H1 (cell line): ENCODE measurements around the gene SLC20A1. TPM values are rescaled to one million over a fixed set of nuclear protein-coding genes. Genes with fewer than 3 reads are reported as not detected.
"Not testable (repeated sequence)": the region's sequence is repeated elsewhere in the genome, so short reads cannot be mapped to it uniquely, and the experiment has no call there.

Source experiments
- CTCF ChIA-PET: fragments of 300-600 bp; sonication (Branson Sonifier 250); formaldehyde crosslinking; loops from one replicate; lab custom pipeline; 2021; ENCODE audit not compliant: partially characterized antibody; lab: Charles Lee
- POLR2A ChIA-PET: fragments of 300-600 bp; sonication (Branson Sonifier 250); formaldehyde crosslinking; loops from one replicate; lab custom pipeline; 2021; ENCODE audit warnings: inconsistent platforms; ENCODE audit not compliant: partially characterized antibody; lab: Charles Lee
- DNase-seq, 2 experiments: peaks; one replicate each; pipeline versions ENCODE4 v3.0.0 to v3.0.0-alpha.2; 2010 to 2022; ENCODE audit warnings: low spot score in 2 of 2, low read depth in 1 of 2, mixed read lengths in 1 of 2
- FAIRE-seq: peaks from 2 replicates; lab custom pipeline; 2011; peaks lifted over from hg19 to GRCh38; lab: Jason Lieb, UNC
- H2AFZ ChIP-seq: 2 replicates; pipeline ENCODE4 v1.8.1; 2012; ENCODE audit warnings: low read length, inconsistent platforms
- H2AK5ac ChIP-seq: 2 replicates; pipeline ENCODE4 v1.6.1; 2013; ENCODE audit warnings: low read depth, low read length
- H2BK120ac ChIP-seq: replicated peaks from 2 replicates; pipeline ENCODE3; 2013; ENCODE audit warnings: low read depth, low read length, inconsistent platforms
- H2BK12ac ChIP-seq: 2 replicates; pipeline ENCODE4 v1.6.1; 2013; ENCODE audit warnings: low read depth, low read length
- H2BK15ac ChIP-seq: 2 replicates; pipeline ENCODE4 v1.6.1; 2013; ENCODE audit warnings: low read length
- H2BK20ac ChIP-seq: 2 replicates; pipeline ENCODE4 v1.6.1; 2013; ENCODE audit warnings: low read length
- H2BK5ac ChIP-seq: 2 replicates; pipeline ENCODE4 v1.6.1; 2013; ENCODE audit warnings: low read depth, low read length
- H3K14ac ChIP-seq: 2 replicates; pipeline ENCODE4 v1.6.1; 2013; ENCODE audit warnings: inconsistent platforms; ENCODE audit not compliant: insufficient read length
- H3K18ac ChIP-seq: 2 replicates; pipeline ENCODE4 v1.6.1; 2013; ENCODE audit warnings: low read length; ENCODE audit errors: extremely low read depth
- H3K23ac ChIP-seq: 2 replicates; pipeline ENCODE4 v1.6.1; 2013; ENCODE audit warnings: inconsistent platforms; ENCODE audit not compliant: insufficient read length
- H3K23me2 ChIP-seq: 2 replicates; pipeline ENCODE4 v1.6.1; 2013; ENCODE audit warnings: low read depth, low read length
- H3K27ac ChIP-seq: 2 replicates; pipeline ENCODE4 v1.6.1; 2011; ENCODE audit warnings: low read depth, low read length, inconsistent platforms
- H3K27me3 ChIP-seq, 4 experiments: replicated peaks in 1 of 4; 1 replicate in 1 of 4; 2 replicates in 3 of 4; pipeline versions ENCODE4 v1.6.1 to v1.8.1; 2011 to 2013; ENCODE audit warnings: low read length in 3 of 4, mild to moderate bottlenecking in 3 of 4, inconsistent platforms in 2 of 4, mixed read lengths in 2 of 4, moderate library complexity in 1 of 4; ENCODE audit not compliant: control insufficient read depth in 3 of 4, insufficient read depth in 3 of 4; ENCODE audit errors: extremely low read depth in 1 of 4
- H3K36me3 ChIP-seq, 4 experiments: 2 replicates each; pipeline versions ENCODE4 v1.6.1 to v1.8.1; 2011 to 2013; ENCODE audit warnings: mild to moderate bottlenecking in 4 of 4, low read length in 3 of 4, moderate library complexity in 2 of 4, control low read depth in 1 of 4, inconsistent platforms in 1 of 4; ENCODE audit not compliant: insufficient read depth in 4 of 4, control insufficient read depth in 2 of 4
- H3K4ac ChIP-seq: replicated peaks from 2 replicates; pipeline ENCODE3; 2013; ENCODE audit warnings: low read length, low read depth, mixed read lengths, inconsistent platforms; ENCODE audit not compliant: insufficient read length
- H3K4me1 ChIP-seq, 4 experiments: replicated peaks in 1 of 4; 1 replicate in 1 of 4; 2 replicates in 3 of 4; pipeline versions ENCODE4 v1.6.1 to v1.8.1; 2011 to 2013; ENCODE audit warnings: low read length in 3 of 4, inconsistent platforms in 2 of 4, mixed read lengths in 1 of 4; ENCODE audit not compliant: insufficient read depth in 4 of 4, control insufficient read depth in 3 of 4
- H3K4me2 ChIP-seq, 2 experiments: 2 replicates each; pipeline versions ENCODE4 v1.6.1 to v1.8.1; 2011 to 2013; ENCODE audit warnings: low read depth in 2 of 2, low read length in 2 of 2, control low read depth in 1 of 2, inconsistent platforms in 1 of 2, mild to moderate bottlenecking in 1 of 2; ENCODE audit not compliant: insufficient read depth in 1 of 2
- H3K4me3 ChIP-seq, 4 experiments: fragments of 200-600, 300-600 bp in 1 of 4; sonication (generic), shearing (Covaris generic), sonication (Bioruptor Twin) in 1 of 4; 2 replicates each; pipeline versions ENCODE4 v1.5.1 to v1.8.1; 2011 to 2016; ENCODE audit warnings: low read length in 4 of 4, low read depth in 3 of 4, control low read depth in 2 of 4, inconsistent platforms in 2 of 4, mild to moderate bottlenecking in 2 of 4, mixed read lengths in 1 of 4, moderate library complexity in 1 of 4; ENCODE audit not compliant: insufficient read depth in 2 of 4; ENCODE audit errors: extremely low read depth in 1 of 4
- H3K56ac ChIP-seq: replicated peaks from 2 replicates; pipeline ENCODE3; 2013; ENCODE audit warnings: low read depth, mild to moderate bottlenecking, mixed read lengths, low read length, inconsistent platforms; ENCODE audit not compliant: insufficient read length
- H3K79me1 ChIP-seq: 2 replicates; pipeline ENCODE4 v1.6.1; 2013; ENCODE audit warnings: low read depth, low read length, control low read depth
- H3K79me2 ChIP-seq, 2 experiments: 2 replicates each; pipeline versions ENCODE4 v1.6.1 to v1.8.1; 2012 to 2013; ENCODE audit warnings: low read length in 2 of 2, mild to moderate bottlenecking in 2 of 2, inconsistent platforms in 1 of 2; ENCODE audit not compliant: insufficient read depth in 2 of 2, control insufficient read depth in 1 of 2
- H3K9ac ChIP-seq, 4 experiments: replicated peaks in 1 of 4; 1 replicate in 1 of 4; 2 replicates in 3 of 4; pipeline versions ENCODE4 v1.6.1 to v1.8.1; 2011 to 2013; ENCODE audit warnings: low read depth in 3 of 4, low read length in 3 of 4, control low read depth in 2 of 4, mild to moderate bottlenecking in 2 of 4, moderate library complexity in 2 of 4, inconsistent platforms in 1 of 4; ENCODE audit errors: extremely low read depth in 1 of 4
- H3K9me3 ChIP-seq, 2 experiments: 2 replicates each; pipeline versions ENCODE4 v1.6.1 to v1.8.1; 2012 to 2013; ENCODE audit warnings: mild to moderate bottlenecking in 2 of 2, moderate library complexity in 2 of 2, control low read depth in 1 of 2, inconsistent platforms in 1 of 2, low read depth in 1 of 2, low read length in 1 of 2, mixed read lengths in 1 of 2; ENCODE audit not compliant: insufficient read depth in 2 of 2
- H4K20me1 ChIP-seq, 2 experiments: replicated peaks in 1 of 2; 2 replicates each; pipeline versions ENCODE3 to v1.8.1; 2011 to 2013; ENCODE audit warnings: inconsistent platforms in 2 of 2, low read length in 2 of 2, mild to moderate bottlenecking in 1 of 2; ENCODE audit not compliant: insufficient read depth in 2 of 2, control insufficient read depth in 1 of 2
- H4K5ac ChIP-seq: 2 replicates; pipeline ENCODE4 v1.6.1; 2013; ENCODE audit warnings: low read length, low read depth, mixed read lengths, inconsistent platforms; ENCODE audit not compliant: insufficient read length
- H4K8ac ChIP-seq: 2 replicates; pipeline ENCODE4 v1.8.0; 2013; ENCODE audit warnings: mild to moderate bottlenecking, moderate library complexity, low read length, inconsistent platforms; ENCODE audit not compliant: insufficient read depth; ENCODE audit errors: extremely low read depth
- H4K91ac ChIP-seq: replicated peaks from 2 replicates; pipeline ENCODE3; 2013; ENCODE audit warnings: low read length, mixed read lengths, inconsistent platforms; ENCODE audit not compliant: insufficient read length
- WGBS, 2 experiments: shearing (Covaris generic) in 1 of 2; methylation state at CpG; one replicate each; pipeline versions ENCODE4 v1.1.6 to v1.1.7; 2013 to 2015; ENCODE audit warnings: low lambda C conversion rate in 2 of 2, mixed read lengths in 2 of 2, inconsistent platforms in 1 of 2, low coverage in 1 of 2, missing lambda C conversion rate in 1 of 2; ENCODE audit not compliant: insufficient replicate concordance in 2 of 2, insufficient coverage in 1 of 2, insufficient read length in 1 of 2; ENCODE audit errors: extremely low coverage in 1 of 2, missing lambda C conversion rate in 1 of 2; 5-methylcytosine and 5-hydroxymethylcytosine counted together
- polyA plus RNA-seq, 7 experiments: library from polyadenylated mRNA; depleted of rRNA in 3 of 7; stranded (reverse) in 5 of 7; unstranded in 2 of 7; fragments of >200 nt in 5 of 7; fragments of 200-250 nt in 2 of 7; gene quantifications; 1 replicate in 5 of 7; 2 replicates in 1 of 7; 4 replicates in 1 of 7; pipeline versions ENCODE4 v1.2.1 to v1.2.3, GENCODE V29; 2011 to 2013; ENCODE audit warnings: missing spikeins in 2 of 7, mixed read lengths in 2 of 7
- total RNA-seq: library from RNA; stranded (reverse); fragmentation: NEBNext Ultra II Directional; extraction: Animal tissue kit (Norgen Biotek cat#: 25700); gene quantifications from 2 replicates; pipeline ENCODE4 v1.2.1, GENCODE V29; 2021

SLC20A1 gene
- total and polyA plus RNA-seq, 2 of the 8 experiments (the other 6 are each of a cell fraction or from before 2014, with no cell fraction given): 42.6 to 105 TPM

- H3K27me3 ChIP-seq, H3K9me3 ChIP-seq, H3K4me3 ChIP-seq, H4K5ac ChIP-seq, H2BK5ac ChIP-seq, H2BK12ac ChIP-seq, CTCF ChIA-PET, H3K4me2 ChIP-seq, H3K4ac ChIP-seq, H3K36me3 ChIP-seq, H2AFZ ChIP-seq, H3K27ac ChIP-seq, FAIRE-seq, H2AK5ac ChIP-seq, H4K20me1 ChIP-seq, H3K23me2 ChIP-seq, H3K9ac ChIP-seq, H2BK15ac ChIP-seq, H4K8ac ChIP-seq, H4K91ac ChIP-seq, H2BK20ac ChIP-seq, H3K4me1 ChIP-seq, H3K18ac ChIP-seq, H3K79me1 ChIP-seq, H3K14ac ChIP-seq, H3K79me2 ChIP-seq, H3K23ac ChIP-seq, H3K56ac ChIP-seq, DNase-seq, H2BK120ac ChIP-seq: not testable (repeated sequence)
- WGBS, 2 experiments: 96% methylated on average over 4 of the region's 4 CpGs; no CpG with 5 or more reads in 1 of the 2 experiments
- POLR2A ChIA-PET: interaction anchor here (0.6 kb wide), 1 partner anchor 32 kb away, joined by 3 read pairs; no protein-coding TSS in a partner anchor
These were observed 36.4 kb upstream of the SLC20A1 start for GRCh38 chr2:112609320-112609719.

- H4K8ac ChIP-seq, H3K23ac ChIP-seq, H3K79me1 ChIP-seq, H2BK20ac ChIP-seq, H2BK12ac ChIP-seq, H4K20me1 ChIP-seq, H2BK120ac ChIP-seq, H3K4me2 ChIP-seq, H4K91ac ChIP-seq, H3K9me3 ChIP-seq, H2BK5ac ChIP-seq, H3K9ac ChIP-seq, H3K56ac ChIP-seq, H3K4ac ChIP-seq, DNase-seq, H4K5ac ChIP-seq, H2AK5ac ChIP-seq, POLR2A ChIA-PET, H3K23me2 ChIP-seq, H2AFZ ChIP-seq, H3K27me3 ChIP-seq, H3K14ac ChIP-seq, H3K18ac ChIP-seq, H3K27ac ChIP-seq, FAIRE-seq, H3K4me3 ChIP-seq, H2BK15ac ChIP-seq, H3K36me3 ChIP-seq, H3K79me2 ChIP-seq: not testable (repeated sequence)
- CTCF ChIA-PET: interaction anchor here (1.0 to 2.2 kb wide), 5 partner anchors 9 to 114 kb away, joined by 3 to 7 read pairs (median 4); no protein-coding TSS in a partner anchor
- peaks cover 2 to 10% (median 3%) of the 10 kb centered on the region in 4 experiments for H3K4me1 ChIP-seq
- 89% methylated on average over 1 of the region's 1 CpG; no CpG with 5 or more reads in 1 of the 2 experiments for WGBS, 2 experiments
These were observed 33.5 kb upstream of the SLC20A1 start for GRCh38 chr2:112612283-112612682.
